Lung (tissue), 12 donors: ENCODE data around the gene GPR15LG. TPM values are rescaled to one million over a fixed set of nuclear protein-coding genes. Genes with fewer than 3 reads are reported as not detected.

Experiments
- ATAC-seq: fragments of 200-7000 bp; cut with Tn5 transposase; one replicate; pipeline ENCODE4 v1.9.1; 2020; ENCODE audit warnings: moderate number of reproducible peaks; ENCODE audit not compliant: insufficient read depth, low FRiP score
- DNase-seq, 3 donors: peaks; one replicate each; pipeline ENCODE4 v3.0.0-alpha.2; 2013 to 2017
- H3K27ac ChIP-seq, 2 donors: one replicate each; pipeline ENCODE4 v1.5.1; 2013; ENCODE audit warnings: mild to moderate bottlenecking in 2 of 2, moderate library complexity in 2 of 2, control low read depth in 1 of 2, inconsistent platforms in 1 of 2, low read depth in 1 of 2, low read length in 1 of 2
- H3K27me3 ChIP-seq, 3 donors: one replicate each; pipeline ENCODE4 v1.5.1; 2013; ENCODE audit warnings: low read length in 2 of 3; ENCODE audit not compliant: control insufficient read depth in 3 of 3, insufficient read depth in 3 of 3
- H3K36me3 ChIP-seq, 4 donors: one replicate each; pipeline ENCODE4 v1.5.1; 2013; ENCODE audit warnings: low read length in 4 of 4, mild to moderate bottlenecking in 1 of 4, moderate library complexity in 1 of 4; ENCODE audit not compliant: control insufficient read depth in 4 of 4, insufficient read depth in 4 of 4
- H3K4me1 ChIP-seq, 5 donors: one replicate each; pipeline ENCODE4 v1.5.1; 2013; ENCODE audit warnings: low read length in 5 of 5, mild to moderate bottlenecking in 2 of 5, moderate library complexity in 1 of 5; ENCODE audit not compliant: control insufficient read depth in 5 of 5, insufficient read depth in 5 of 5
- H3K4me3 ChIP-seq: one replicate; pipeline ENCODE4 v1.5.1; 2013; ENCODE audit warnings: mild to moderate bottlenecking, control low read depth, moderate library complexity
- H3K9ac ChIP-seq, 2 donors: one replicate each; pipeline ENCODE4 v1.5.1; 2013; ENCODE audit warnings: low read length in 2 of 2, control low read depth in 1 of 2; ENCODE audit not compliant: insufficient read depth in 1 of 2
- H3K9me3 ChIP-seq, 4 donors: one replicate each; pipeline ENCODE4 v1.5.1; 2013; ENCODE audit warnings: low read length in 3 of 4, mild to moderate bottlenecking in 1 of 4, moderate library complexity in 1 of 4; ENCODE audit not compliant: control insufficient read depth in 4 of 4, insufficient read depth in 3 of 4
- WGBS, 2 donors: extraction: QIAGEN DNeasy Blood & Tissue Kit; methylation state at CpG; one replicate each; pipeline ENCODE4 v1.1.7; 2013; 5-methylcytosine and 5-hydroxymethylcytosine counted together
- polyA plus RNA-seq, 2 donors: library from polyadenylated mRNA; stranded (reverse); fragments of 200-250 nt; gene quantifications; one replicate each; pipeline ENCODE4 v1.2.1, GENCODE V29; 2013
- total RNA-seq, 2 donors: library from RNA; depleted of rRNA in 1 of 2; stranded (reverse); fragments of >200 nt in 1 of 2; gene quantifications; one replicate each; pipeline ENCODE4 v1.2.1, GENCODE V29; 2014 to 2021
- TF ChIP-seq, protein P1 (sequence below): IDR thresholded peaks from 2 replicates; pipeline ENCODE4 v1.5.1; 2012; ENCODE audit warnings: mild to moderate bottlenecking; ENCODE audit errors: control extremely low read depth, extremely low read depth
- donor health status: control.
- donor health status: control.
- donor health status: Bipolar disorder and iron deficiency.
- donor health status: healthy.
- donor health status: DM: yes; HTN: yes; CAD: no.

Gene GPR15LG
- total and polyA plus RNA-seq, 4 donors = 0.47 TPM; not detected in 3

DNA sequence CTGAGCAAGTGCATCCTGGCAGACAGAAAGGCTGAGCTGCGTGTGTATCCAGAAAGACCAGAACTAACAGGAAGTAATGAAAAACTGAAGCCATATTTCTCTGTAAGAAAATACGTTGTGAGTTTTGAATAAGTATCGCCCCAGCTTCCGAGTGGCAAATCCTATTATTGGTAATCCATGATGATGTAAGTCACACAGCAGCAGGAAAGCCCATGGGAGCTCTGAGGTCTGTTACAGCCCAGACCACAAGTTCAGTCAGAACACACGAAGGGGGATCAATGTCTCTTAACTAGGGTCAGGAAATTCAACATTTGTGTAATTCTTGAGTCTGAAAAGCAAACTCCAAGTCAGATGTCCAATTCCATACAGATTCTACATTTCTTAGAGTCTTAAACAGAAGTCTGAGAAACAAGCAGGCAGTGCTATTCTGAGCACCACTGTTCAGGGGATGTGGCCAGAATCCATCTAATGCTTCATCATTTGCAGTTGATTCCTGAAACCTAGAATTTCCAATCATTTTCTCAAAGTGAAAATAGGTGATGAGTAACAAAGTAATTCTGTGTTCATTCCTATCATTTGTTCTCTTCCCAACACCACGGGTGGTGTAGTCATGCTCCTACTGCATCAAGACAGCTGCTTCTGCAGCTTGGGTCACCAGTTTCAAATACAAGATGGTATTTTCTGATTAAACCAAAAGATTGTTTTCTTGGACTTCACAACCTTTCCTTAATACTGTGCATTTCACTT lies 52.0 kb downstream of the GPR15LG start, which contains the start of gene LRIT2:
Gene LRIT2, minus strand, starts transcription at position 118 of the 747 bp plus-strand sequence. Its CDS starts 24 bp downstream, at position 94.
- TF ChIP-seq, protein P1, sequence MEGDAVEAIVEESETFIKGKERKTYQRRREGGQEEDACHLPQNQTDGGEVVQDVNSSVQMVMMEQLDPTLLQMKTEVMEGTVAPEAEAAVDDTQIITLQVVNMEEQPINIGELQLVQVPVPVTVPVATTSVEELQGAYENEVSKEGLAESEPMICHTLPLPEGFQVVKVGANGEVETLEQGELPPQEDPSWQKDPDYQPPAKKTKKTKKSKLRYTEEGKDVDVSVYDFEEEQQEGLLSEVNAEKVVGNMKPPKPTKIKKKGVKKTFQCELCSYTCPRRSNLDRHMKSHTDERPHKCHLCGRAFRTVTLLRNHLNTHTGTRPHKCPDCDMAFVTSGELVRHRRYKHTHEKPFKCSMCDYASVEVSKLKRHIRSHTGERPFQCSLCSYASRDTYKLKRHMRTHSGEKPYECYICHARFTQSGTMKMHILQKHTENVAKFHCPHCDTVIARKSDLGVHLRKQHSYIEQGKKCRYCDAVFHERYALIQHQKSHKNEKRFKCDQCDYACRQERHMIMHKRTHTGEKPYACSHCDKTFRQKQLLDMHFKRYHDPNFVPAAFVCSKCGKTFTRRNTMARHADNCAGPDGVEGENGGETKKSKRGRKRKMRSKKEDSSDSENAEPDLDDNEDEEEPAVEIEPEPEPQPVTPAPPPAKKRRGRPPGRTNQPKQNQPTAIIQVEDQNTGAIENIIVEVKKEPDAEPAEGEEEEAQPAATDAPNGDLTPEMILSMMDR = no peak
- Histone ChIP-seq H3K9ac (no peak within 1 kb of the TSS), H3K36me3 (no peaks in the 10 kb centered on the region), H3K27me3 (no peaks in the 10 kb centered on the region), H3K27ac (no peak within 1 kb of the TSS), H3K4me3 (no peak within 1 kb of the TSS), H3K4me1 (no peaks in the 10 kb centered on the region), H3K9me3 (no peaks in the 10 kb centered on the region)
- ATAC-seq (no peak), DNase-seq (no peak)
- 66 to 73% methylated on average over 6 of the region's 6 CpGs for WGBS, 2 donors

- Histone ChIP-seq H3K36me3 (no peaks in the 10 kb centered on the region), H3K4me3 (no peak overlapping the region), H3K27me3 (no peaks in the 10 kb centered on the region), H3K27ac (no peak overlapping the region), H3K9me3 (no peaks in the 10 kb centered on the region), H3K4me1 (no peaks in the 10 kb centered on the region), H3K9ac (no peak overlapping the region)
- no peak for DNase-seq
- no peak for ATAC-seq
- WGBS, 2 donors = 81 to 83% methylated on average over 3 of the region's 3 CpGs
- TF ChIP-seq, protein P1 = no peak
Observed at GRCh38 chr10:84226616-84227015, 53.0 kb downstream of the GPR15LG start.

DNA sequence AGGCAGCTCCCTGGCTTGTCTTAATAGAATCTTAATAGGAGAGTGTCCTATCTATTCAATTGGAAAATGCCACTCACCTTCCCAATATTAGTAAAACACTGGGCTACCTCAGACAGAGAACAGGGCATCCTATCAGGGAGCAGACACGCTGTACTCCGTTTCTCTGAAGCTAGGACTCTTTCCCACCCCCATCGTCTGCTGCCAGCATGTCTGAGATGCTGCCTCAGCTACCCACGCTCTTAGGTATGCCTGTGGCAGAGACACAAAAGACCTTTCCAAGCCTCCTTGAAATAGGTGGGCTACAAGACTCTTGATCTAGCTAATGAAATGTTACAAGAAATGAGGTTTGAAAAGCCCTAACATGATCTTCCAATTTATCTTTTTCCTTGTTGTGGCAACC lies 54.2 kb downstream of the GPR15LG start:
- Histone ChIP-seq H3K4me3 (no peak overlapping the region), H3K4me1 (no peaks in the 10 kb centered on the region), H3K27me3 (no peaks in the 10 kb centered on the region), H3K36me3 (no peaks in the 10 kb centered on the region), H3K9me3 (no peaks in the 10 kb centered on the region), H3K9ac (no peak overlapping the region), H3K27ac (no peak overlapping the region)
- WGBS, 2 donors = 68 to 71% methylated on average over 4 of the region's 4 CpGs
- ATAC-seq = no peak
- TF ChIP-seq, protein P1 = no peak
- no peak for DNase-seq

- Histone ChIP-seq H3K4me3 (no peak overlapping the region), H3K27ac (no peak overlapping the region), H3K36me3 (no peaks in the 10 kb centered on the region), H3K9ac (no peak overlapping the region), H3K4me1 (no peaks in the 10 kb centered on the region), H3K9me3 (no peaks in the 10 kb centered on the region), H3K27me3 (no peaks in the 10 kb centered on the region)
- TF ChIP-seq, protein P1 = no peak
- WGBS, 2 donors = 79 to 83% methylated on average over 1 of the region's 1 CpG
- DNase-seq (no peak), ATAC-seq (no peak)
Observed at GRCh38 chr10:84230359-84230758, 56.8 kb downstream of the GPR15LG start.
